Mucosa of descending colon (tissue), 3 donors: Measurements from ENCODE around the gene C3orf20. TPM values are rescaled to one million over a fixed set of nuclear protein-coding genes. Genes with fewer than 3 reads are reported as not detected.
"Not testable (repeated sequence)": the region's sequence is repeated elsewhere in the genome, so short reads cannot be mapped to it uniquely, and the experiment has no call there.

Experiments used
- ATAC-seq: fragments of 200-7000 bp; cut with Tn5 transposase; one replicate; pipeline ENCODE4 v1.9.1; 2020; ENCODE audit warnings: mild to moderate bottlenecking, moderate library complexity
- DNase-seq, 3 donors: peaks; one replicate each; pipeline ENCODE4 v3.0.0-alpha.2; 2020
- H3K36me3 ChIP-seq: fragments of 200-600 bp; one replicate; pipeline ENCODE4 v1.8.0; 2021; ENCODE audit warnings: low read depth, mild to moderate bottlenecking
- H3K4me1 ChIP-seq: fragments of 200-600 bp; one replicate; pipeline ENCODE4 v1.8.0; 2021; ENCODE audit warnings: low read depth, mild to moderate bottlenecking
- H3K4me3 ChIP-seq: fragments of 200-600 bp; one replicate; pipeline ENCODE4 v1.8.0; 2021; ENCODE audit warnings: mild to moderate bottlenecking
- H3K9me3 ChIP-seq: fragments of 200-600 bp; one replicate; pipeline ENCODE4 v1.8.0; 2021; ENCODE audit warnings: mild to moderate bottlenecking
- CTCF ChIP-seq: fragments of 200-600 bp; IDR thresholded peaks from one replicate; pipeline ENCODE4 v1.8.0; 2022; ENCODE audit warnings: antibody characterized with exemption, mild to moderate bottlenecking
- intact Hi-C, 2 donors: fragments of 100-400 bp; cut with DNase I in 1 of 2; cut with micrococcal nuclease in 1 of 2; formaldehyde crosslinking; loops; one replicate each; pipeline versions ENCODE4 v1.11.0 to v1.11.1; 2022; cut with DNase I, micrococcal nuclease
- total RNA-seq, 3 donors: library from RNA; stranded (reverse); fragmentation: NEBNext Ultra II Directional in 2 of 3; extraction: Animal tissue kit (Norgen Biotek cat#: 25700) in 2 of 3; gene quantifications; one replicate each; pipeline versions ENCODE4 v1.2.1 to v1.2.4, GENCODE V29; 2021 to 2023
- donor health status: DM: no; HTN: no; CAD: no; lungs with moderate emphysema.
- donor health status: DM: no; HTN: no; CAD: no.
- donor health status: DM: no; HTN: yes; CAD: no.

The C3orf20 gene
- total RNA-seq, 3 donors from 2014 or later = not detected

DNA sequence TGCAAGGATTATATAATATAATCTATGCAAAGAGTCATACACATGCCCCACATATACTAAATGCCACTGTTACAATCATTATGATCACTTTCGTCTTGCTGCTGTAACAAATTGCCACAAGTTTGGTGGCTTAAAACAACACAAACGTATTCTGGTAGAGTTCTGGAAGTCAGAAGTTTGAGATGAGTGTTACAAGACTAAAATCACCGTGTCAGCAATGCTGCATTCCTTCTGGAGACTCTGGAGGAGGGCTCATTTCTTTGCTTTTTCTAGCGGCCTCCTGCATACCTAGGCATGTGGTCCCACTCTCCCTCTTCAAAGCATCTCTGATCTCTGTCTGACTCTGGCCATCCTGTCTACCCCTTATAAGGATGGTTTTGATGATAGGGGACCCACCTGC lies 24.7 kb upstream of the C3orf20 start:
- H3K4me1 ChIP-seq = peaks cover 21% of the 10 kb centered on the region
- H3K36me3 ChIP-seq = no peaks in the 10 kb centered on the region
- DNase-seq = no peak
- no peak for ATAC-seq
- TF ChIP-seq CTCF = no peak
- H3K9me3 ChIP-seq = no peaks in the 10 kb centered on the region
- no peak overlapping the region for H3K4me3 ChIP-seq
- intact Hi-C loops = no loop called here

GRCh38 chr3:14651440-14652251 lies 23.3 kb upstream of the C3orf20 start, which contains the start of gene CCDC174:
Gene CCDC174, plus strand, starts transcription at chr3:14651762. Its CDS starts 75 bp downstream, at chr3:14651837.
- peak; percentile 98 for ATAC-seq
- H3K4me3 ChIP-seq = peak within 1 kb of the TSS; percentile 68
- H3K36me3 ChIP-seq = no peaks in the 10 kb centered on the region
- TF ChIP-seq CTCF = no peak
- intact Hi-C loops = no loop called here
- DNase-seq = peak; percentile 95 to 98 (median 95)
- no peaks in the 10 kb centered on the region for H3K9me3 ChIP-seq
- H3K4me1 ChIP-seq = peaks cover 21% of the 10 kb centered on the region

DNA sequence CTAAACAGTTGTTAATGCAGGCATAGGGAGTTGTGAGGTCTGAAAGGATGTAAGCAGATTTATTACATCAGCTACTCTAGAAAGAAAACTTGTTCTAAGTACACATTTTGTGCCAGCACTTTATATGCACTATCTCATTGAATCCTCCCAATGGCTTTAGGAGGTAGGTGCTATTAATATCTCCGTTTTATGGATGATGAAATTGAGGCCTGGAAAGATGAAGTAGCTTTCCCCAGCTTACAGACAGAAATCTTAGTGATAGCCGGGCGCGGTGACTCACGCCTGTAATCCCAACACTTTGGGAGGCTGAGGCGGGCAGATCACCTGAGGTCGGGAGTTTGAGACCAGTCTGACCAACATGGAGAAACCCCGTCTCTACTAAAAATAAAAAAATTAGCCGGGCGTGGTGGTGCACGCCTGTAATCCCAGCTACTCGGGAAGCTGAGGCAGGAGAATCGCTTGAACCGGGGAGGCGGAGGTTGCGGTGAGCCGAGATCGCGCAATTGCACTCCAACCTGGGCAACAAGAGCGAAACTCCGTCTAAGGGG lies 22.5 kb upstream of the C3orf20 start:
- H3K9me3 ChIP-seq, ATAC-seq, intact Hi-C loops, DNase-seq, H3K36me3 ChIP-seq: not testable (repeated sequence)
- Histone ChIP-seq H3K4me1 (peaks cover 21% of the 10 kb centered on the region), H3K4me3 (peak overlapping the region; percentile 68)

DNA sequence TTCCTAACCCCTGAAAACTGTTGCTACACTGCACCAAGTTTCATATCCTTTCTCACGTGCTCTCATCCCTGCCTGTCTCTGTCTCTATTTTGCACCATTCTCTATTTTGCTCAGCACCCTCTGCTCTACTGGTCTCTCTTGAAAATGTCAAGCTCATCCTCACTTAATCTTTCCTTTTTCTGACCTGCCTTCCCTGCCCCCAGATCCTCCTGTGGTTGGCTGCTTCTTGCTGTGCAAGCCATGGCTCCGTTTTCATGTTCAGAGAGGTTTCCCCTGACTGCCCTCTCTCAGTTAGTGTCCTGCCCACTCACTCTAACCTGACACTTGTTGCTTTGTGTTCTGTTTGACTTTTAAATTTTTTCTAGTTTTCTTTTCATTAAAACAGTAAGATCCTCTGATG lies 17.4 kb upstream of the C3orf20 start:
- Histone ChIP-seq H3K4me3 (no peak overlapping the region), H3K4me1 (peaks cover 12% of the 10 kb centered on the region), H3K36me3 (peaks cover 15% of the 10 kb centered on the region), H3K9me3 (no peaks in the 10 kb centered on the region)
- ATAC-seq = no peak
- TF ChIP-seq CTCF = no peak
- intact Hi-C loops = no loop called here
- DNase-seq = no peak

DNA sequence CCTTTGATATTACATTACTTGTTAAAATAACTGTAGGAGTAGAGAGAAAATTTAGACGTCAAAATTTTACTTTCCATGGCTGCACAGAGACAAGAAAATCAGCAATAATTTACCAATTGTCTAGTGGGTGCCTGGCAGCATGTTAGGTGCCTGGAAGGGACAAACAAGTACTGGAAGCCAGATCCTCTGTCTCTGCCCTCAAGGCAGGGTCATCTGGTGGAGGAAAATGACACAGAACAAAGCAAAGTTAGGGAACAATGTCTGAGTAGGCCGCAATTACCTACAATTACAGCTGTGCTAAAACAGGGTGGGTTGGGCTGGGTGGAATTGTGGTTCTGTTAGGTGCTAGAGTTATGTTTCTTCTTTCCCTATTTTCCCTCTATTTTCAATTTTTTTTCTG lies 16.0 kb upstream of the C3orf20 start:
- Histone ChIP-seq H3K4me1 (no peaks in the 10 kb centered on the region), H3K4me3 (no peak overlapping the region), H3K36me3 (peaks cover 15% of the 10 kb centered on the region), H3K9me3 (no peaks in the 10 kb centered on the region)
- ATAC-seq (no peak), DNase-seq (no peak)
- intact Hi-C loops = no loop called here
- TF ChIP-seq CTCF = no peak

DNA sequence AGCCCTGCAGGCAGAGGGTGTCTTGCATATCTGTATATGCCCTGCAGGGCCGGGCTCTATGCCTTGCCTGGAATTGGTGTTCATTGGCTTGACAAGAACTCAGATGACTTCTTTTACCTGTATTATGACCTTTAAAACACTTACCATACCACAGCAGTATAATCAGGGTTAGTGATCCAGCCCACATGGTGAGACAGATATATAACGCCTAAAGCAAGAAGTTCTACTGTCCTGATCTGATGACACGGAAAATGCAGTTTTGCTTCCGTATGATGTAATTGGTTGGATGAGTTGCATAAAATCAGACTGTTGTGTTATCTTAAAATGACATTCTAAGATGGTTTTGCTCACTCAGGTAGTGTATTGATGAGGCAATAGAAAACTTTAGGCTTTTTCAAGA lies 14.0 kb upstream of the C3orf20 start:
- Histone ChIP-seq H3K36me3 (peaks cover 32% of the 10 kb centered on the region), H3K4me3 (no peak overlapping the region), H3K9me3 (no peaks in the 10 kb centered on the region), H3K4me1 (no peaks in the 10 kb centered on the region)
- DNase-seq = no peak
- intact Hi-C loops = loop anchor here in 1 of 2 donors (10.0 kb wide), 1 partner anchor 264 kb away; no protein-coding TSS in a partner anchor
- ATAC-seq = no peak
- TF ChIP-seq CTCF = no peak
